Stimulated activated CD8-positive, alpha-beta memory T cell treated with anti-CD3 and anti-CD28 coated beads, Interleukin-4, amount 100 ng/mL, for 1 hour (primary cell): ENCODE measurements around the gene HK1.

ENCODE experiments used
- DNase-seq, 2 donors: peaks; one replicate each; pipeline ENCODE4 v3.0.0-alpha.2; 2020; ENCODE audit warnings: low read depth in 2 of 2, low spot score in 1 of 2

The HK1 gene

DNA sequence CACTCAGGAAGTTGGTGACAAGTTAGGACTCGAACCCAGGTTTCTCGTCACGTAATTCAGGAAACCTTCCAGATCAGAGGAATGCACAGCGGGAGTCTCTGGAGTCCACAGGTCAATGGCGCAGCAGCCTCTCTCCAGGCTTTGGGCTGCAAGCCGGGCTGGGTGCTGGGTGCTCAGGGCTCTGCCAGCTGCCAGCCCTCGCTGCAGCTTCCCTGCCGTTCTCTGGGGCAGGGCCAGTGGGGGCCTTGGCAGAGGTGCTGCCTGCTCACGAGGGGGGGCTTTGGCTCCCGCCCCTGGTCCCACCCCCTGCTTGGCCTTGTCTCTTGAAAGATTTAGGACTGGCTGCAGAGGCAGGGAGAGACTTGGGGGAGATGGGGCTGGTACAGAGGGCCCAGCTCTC, 138.4 kb downstream of the HK1 start, which contains the start of gene TACR2:
TACR2 (minus strand) TSS at position 224 of the 400 bp plus-strand sequence. CDS start 595 bp downstream, outside the sequence.
- no peak for DNase-seq

DNA sequence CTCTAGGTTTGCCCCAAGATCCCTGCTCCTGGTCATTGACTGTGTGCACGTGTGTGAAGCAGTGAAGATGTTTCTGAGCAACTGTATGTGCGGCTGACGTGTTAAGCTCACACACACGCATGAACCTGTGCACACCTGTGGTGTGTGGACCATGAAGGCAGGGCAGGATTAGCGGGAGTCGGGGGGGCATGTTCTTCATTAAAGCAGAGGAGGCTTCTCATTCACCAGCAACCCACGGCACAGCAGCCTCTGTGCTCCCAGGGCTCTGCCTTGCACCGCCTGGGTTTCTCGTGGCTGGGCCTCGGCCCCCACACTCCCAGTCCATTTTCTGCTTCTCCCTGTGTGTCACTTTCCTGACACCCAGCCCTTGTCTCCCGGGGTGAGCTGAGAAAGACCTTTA, 139.2 kb downstream of the HK1 start:
- DNase-seq = no peak

DNA sequence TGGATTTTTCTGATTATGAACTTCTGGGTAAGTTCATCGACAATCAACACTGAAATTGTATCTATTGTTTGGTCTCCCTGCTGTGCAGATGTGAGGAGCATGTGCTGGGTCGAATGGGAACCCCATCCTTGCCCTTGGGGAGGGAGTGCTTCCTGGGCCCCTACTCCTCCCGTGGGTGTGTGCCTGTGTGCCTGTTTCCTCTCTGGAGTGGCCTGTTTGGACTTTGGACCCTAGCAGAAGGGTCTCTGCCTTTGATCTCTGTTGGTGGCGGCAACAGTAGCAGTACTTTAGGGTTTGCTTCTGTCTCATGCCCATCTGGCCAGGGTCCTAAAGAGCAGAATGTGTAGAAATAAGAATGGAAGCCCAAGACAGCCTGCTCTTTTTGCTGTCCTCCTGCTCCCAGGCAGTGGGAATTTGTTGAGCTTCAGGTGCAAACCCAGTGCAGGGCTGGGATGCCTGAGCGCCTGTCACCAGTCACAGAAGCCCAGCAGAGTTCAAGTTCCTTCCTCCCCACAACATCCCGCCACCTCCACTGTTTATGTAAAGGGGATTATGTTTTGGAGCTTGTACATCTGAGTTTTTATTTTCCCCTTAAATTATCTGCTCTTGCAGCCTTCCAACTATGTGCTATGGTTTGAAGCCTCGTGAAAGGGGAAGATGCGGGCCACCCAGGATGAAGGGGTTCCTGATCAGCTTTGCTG, 139.9 kb downstream of the HK1 start:
- DNase-seq = no peak

DNA sequence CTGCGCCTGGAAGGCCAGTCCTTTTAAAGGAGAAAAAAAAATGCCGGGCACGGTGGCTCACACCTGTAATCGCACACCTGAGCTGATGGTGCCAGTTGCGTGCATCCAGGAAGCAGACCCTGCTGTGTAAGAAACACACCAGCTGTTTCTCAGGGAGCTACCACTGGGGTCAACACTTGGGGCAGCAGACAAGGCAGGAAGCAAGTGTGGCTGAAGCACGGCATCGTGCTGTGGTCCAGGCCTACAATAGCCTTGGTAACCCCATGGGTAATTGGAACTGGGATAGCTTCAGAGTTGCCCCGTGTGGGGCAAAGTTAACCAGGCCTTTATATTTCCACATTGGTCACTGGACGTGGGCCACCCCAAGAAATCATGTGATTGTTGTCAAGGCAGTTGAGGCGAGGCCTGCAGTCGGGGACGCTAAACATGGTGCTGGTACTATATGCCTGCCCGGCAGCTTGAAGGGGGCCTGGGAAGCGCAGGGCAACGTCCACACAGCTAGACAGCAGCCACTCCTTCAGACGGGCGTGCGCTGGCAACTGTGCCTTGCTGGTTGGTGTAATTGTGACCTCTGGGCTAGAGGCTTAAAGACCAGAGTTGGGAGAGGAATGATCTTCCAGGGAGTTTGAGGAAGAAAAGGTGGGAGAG, 140.9 kb downstream of the HK1 start:
- DNase-seq = no peak

DNA sequence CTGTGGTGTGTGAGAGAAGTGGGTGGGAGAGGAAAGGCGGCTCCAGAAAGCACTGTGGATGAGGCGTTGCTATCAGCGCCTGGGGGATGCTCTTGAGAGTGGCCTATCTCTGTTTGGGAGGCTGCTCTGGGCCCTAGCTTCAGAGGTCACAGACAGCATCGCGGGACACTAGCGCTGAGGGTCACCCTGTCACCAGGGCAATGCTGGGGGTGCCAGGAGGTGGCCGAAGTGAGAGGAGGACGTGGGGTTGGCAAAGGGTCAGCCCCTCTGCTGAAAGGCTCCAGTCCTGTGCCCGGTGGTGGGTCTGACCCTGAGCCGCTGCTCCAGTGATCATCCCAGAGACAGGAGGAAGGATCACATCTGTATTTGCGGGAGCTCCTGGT, 141.4 kb downstream of the HK1 start:
- no peak for DNase-seq

DNA sequence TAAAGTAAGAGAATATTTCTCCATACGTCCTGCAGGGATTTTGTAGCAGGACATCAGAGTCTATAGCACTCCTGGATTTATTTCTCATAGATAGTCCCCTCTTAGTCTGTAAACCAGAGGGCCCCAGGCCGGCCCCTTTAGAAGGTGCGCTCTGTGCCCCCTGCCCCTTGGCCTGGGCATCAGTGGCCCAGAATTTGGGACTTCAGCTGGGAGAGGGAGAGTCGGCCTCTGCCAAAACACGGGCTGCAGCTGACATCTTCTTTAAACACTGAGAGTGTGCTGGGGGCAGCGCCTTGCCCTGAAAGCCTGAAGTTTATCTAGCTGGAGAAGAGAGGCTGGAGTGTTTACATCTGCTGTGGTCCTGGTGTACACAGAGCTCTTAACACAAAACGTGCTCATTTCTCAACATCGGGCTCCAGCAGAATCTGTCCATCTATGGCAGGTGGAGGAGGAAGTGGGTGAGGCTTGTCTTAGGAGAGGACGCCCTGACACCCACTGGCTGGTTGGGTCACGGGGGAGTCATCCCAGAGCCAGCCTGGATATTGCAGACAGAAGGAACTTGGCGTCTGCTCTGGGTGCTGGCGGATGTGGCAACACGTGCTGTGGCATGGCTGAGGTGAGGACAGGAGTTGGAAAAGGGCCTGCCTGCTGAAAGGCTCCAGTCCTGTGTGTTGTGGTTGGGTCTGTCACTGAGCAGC, 143.5 kb downstream of the HK1 start:
- no peak for DNase-seq

DNA sequence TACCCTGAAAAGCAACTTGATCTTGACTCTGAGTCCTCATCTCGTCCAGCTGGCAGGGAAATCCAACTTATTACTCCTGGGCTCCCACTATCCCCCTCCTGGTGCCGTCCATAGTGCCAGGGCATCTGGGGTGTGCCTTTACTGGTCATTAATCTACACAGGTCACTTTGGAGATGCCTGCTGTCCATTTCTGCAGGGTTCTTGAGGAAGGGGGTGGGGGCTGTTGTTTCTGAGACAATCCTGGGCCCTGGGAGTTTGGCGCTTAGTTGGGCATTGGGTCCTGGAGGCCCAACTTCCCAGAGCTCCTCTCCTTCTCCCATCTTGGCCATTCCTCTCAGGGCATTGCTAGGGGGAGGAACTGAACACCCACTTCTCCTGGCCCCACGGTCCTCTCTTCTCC, 144.4 kb downstream of the HK1 start:
- DNase-seq = no peak

DNA sequence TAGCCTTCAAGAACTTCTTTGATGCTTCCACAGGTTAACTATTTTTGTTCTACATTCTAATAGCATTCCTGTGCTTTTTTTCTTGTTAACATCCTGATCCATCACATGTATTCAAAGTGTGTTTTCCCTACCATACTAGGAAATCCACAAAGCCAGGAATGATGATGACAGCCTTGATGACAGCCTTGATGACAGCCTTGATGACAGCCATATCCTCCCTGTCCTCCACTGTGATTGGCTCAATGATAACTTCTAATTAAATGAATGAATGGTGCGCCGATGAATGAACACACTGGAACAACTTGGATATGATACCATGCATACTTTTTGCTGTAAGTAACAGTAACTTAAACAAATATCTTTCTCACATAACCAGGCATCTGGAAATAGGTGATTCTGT, 146.7 kb downstream of the HK1 start:
- DNase-seq = no peak

DNA sequence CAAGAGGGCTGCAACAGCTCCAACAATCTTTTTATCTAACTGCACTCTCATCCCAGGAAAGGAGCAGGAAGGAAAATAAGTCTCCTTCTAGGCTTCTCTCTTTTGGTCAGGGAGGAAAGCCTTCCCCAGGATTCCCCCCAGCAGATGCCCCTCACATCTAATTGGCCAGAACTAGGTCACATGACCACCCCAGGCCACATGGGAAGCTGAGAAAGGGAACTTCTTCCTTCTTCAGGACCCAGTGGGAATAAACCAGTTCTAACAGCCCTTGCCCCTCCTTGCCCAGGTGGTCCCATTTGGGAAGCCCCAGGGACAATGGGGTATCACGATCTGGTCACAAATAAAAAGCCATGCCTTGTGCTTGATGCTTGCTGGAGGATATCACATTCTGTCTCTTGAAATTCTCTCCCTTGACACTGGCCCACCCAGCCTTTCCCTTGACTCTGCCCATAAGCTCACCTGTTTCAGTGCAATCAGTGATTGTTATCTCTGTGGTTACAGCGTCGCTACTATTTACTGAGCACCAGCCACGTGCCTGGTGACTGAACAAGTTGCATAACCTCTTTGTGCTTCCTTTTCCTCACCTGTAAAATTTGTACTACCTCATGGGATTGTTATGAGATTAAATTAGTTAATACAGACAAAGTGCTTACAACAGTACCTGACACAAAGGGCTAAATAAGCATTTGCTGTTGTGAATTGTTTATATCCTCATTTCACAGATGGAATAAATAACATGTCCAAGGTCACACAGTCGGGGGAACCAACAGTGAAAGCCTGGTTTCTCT, 147.4 kb downstream of the HK1 start:
- DNase-seq = peak in 1 of 2 donors; percentile 12

DNA sequence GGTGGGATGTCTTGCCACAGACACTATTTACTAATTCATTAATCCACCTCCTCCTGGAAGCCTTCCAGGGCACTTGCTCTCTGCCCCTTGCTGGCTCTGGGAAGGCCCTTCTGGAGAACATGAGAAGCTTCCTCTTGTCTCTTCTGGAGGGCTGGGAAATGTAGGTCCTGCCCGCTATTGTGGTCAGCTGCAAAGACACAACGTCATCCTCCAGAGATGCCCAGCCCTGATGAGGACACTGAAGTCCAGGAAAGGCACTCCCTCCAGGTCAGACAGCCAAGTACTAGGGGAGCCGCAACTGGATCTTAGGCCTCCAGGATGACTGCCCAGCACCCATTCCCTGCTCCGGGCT, 148.1 kb downstream of the HK1 start:
- DNase-seq = no peak

DNA sequence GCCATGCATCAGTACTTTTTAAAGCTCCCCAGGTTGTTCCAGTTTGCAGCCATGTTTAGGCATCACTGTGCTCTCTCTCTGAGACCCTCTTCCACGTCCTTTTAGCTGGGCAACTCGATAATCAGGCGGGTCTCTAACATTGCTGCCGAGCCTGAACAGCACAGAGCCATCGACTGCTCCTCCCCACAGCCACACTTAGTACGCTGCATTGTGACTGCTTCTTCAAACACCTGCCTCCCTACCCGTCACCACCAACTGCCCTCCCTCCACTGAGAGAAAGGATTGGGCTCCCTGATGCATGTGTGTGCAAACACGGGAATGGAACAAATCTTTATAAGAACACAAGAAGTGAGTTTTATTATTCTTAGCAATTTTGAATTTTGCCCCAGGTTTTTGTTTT, 149.9 kb downstream of the HK1 start:
- no peak for DNase-seq

DNA sequence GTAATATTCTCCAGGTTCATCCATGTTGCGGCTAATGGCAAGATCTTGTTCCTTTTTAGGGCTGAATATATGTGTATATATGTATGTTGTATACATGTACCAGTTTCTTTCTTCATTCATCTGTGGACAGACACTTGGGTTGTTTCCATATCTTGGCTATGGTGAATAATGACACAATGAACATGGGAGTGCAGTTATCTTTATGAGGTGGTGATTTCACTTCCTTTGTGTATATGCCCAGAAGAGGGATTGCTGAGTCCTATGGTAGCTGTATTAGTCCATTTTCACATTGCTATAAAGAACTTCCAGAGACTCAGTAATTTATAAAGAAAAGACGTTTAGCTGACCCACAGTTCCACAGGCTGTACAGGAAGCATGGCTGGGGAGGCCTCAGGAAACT, 155.9 kb downstream of the HK1 start:
- DNase-seq = no peak

DNA sequence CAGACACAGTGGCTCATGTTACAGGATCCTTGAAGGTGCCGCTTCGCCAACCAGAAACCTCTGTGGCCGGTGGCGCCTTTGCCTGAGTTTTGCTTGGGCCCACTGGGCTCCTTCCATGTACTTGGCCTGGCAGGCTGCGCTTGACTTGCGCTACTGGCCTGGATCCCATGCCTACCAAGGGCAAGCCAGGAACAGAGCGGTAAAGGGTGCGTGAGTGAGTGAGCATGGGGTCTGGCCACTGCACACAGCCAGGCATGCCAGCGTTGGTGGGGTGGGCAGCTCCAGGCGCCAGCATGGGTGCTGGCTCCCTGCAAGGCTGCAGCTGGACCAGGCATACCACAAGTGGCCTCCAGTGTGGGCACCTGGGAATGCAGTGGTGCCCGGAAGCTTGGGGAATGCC, 156.6 kb downstream of the HK1 start:
- no peak for DNase-seq

DNA sequence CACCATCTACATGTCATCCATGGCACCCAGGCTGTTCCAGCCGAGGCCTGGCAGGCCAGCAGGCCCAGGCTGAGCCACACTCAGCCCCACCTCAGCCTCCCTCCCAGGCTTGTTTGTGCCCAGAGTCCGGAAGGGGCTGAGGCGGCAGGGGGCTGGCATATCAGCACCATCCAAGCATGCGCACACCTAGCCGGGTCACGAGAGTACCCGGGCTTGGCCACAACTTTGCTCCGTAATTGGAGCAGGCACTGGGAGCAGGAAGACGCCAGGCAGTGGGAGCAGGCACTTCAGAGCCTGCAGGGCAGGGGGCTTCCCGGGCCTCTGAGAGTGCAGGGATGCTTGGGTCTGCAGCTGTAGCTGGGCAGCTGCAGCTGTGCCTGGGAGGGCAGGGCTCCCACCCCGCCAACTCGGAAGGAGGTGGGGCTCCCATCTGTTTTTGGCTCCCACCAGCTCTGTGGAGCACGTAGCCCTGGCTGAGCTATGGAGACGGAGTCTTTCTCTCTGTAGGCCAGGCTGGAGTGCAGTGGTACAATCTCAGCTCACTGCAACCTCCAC, 157.7 kb downstream of the HK1 start:
- DNase-seq = no peak

DNA sequence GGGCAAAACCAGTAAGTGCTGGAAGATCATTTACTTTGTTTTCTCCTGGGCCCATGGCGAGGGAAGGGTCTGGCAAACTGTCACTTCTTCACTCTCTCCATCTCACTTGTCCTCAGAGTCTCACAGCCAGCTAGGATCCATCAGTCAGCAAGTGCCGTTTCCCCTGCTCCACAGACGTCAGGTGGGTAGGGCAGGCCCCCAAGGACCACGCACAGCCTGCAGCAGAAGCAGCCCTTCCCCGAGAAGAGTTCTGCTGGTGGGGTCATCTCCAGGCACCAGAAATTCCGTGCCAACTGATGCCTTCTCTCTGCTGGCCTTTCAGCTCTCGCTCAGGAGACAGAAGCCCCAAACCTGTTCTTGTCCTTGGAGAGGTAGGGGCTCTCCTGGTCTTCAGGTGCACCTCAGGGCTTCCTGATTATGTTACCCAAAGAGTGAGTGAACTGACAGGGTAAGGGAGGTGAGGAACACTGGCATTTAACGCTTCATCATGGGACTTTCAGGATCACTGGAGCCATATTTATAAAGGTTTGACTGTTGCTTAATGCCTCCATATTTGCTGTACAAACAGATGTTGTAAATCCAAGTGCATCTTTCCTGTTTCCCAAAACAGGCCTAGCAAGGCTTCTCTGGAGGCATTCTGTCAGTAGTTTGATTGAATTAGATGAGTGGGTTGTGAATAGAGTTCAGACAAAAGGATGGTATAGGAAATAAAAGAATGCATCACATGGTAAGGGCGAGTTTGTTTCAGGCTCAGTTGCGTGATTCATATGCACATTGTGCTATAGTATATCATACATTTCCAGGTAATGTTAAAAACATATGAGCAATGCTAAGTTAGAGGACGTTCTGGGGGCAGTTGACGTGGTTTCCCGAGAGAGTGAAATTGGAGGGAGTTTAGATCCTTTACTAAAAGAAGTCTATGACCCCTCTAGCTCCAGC, 159.3 kb downstream of the HK1 start:
- DNase-seq = no peak

DNA sequence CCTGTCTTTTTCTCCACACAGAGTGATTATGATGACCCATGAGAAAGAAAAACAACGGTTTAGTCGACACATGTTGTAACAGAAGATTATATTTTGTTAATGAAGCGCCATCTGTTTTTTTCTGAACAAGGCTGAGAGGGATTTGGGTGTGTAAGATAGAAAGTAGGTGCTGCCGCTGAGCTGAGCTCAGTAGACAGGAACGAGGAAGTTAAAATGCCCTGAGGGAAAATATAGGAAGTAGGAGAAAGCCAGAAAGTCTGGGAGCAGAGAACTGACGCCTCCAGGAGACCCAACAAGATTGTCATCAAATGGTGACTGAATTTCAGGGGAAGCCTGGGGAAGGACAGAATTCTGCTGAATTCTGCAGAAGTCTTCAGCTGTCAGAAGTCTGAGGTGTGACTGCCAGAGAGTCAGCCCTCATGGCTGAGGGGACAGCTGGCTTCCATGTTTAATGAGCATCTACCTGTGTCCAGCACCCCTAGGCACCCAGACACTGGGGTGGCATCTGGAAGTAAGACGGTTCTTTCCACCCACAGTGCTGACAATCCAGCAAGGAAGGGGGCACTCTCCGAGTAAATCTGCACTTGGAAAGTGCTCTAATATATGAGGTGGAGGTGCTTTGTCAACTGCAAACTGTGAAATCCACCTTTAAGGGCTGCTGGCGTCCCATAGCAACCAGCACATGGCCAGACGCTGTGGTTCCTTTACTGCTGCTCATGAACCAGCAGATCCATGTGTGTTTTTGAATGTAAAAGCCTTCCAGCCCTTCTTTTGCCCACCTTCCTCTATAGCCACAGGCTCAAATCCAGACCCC, 160.4 kb downstream of the HK1 start:
- DNase-seq = no peak

DNA sequence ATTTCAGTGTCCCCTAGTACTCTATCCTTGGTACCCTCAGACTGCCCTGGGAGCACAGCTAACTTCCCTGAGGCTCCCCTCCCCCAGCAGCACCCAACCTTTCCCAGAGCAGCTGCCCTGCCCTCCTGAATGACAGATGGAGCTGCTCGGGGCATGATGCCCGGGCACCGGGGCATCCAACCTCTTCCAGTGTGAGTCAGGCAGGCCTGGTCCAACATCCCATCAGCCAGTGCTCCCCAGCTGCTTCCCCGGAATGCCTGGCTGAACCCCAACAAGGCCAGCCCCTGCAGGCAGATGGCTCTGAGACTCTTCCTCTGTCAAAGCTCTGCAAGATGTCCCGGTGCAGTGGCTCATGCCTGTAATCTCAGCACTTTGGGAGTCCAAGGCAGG, 161.0 kb downstream of the HK1 start:
- DNase-seq = no peak

DNA sequence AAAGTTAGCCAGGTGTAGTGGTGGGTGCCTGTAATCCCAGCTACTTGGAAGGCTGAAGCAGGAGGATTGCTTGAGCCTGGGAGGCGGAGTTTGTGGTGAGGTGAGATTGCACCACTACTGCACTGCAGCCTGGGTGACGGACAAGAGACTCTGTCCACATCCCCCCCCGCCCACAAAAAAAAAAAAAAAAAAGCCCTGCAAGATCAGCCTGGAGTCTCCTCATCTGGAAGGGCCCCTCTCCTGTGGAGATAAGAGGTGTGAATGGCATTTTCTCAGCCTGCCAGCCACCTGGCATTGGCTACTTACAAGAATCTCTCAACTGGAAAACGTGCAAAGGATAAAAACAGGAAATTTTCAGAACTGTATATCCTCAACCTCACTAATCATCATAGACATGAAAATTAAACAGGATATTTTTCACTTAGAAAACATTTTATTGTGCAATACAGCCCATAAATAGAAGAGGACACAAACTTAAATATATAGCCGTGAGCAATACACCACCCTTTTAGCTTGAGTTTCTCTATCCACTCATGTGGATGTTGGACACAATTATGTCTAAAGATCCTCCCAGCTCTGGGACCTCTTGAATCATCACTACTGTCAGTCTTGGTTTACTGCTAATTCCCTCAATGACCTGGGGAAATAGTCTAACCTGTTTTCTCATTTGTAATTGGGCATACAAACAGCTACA, 161.7 kb downstream of the HK1 start:
- DNase-seq = no peak

DNA sequence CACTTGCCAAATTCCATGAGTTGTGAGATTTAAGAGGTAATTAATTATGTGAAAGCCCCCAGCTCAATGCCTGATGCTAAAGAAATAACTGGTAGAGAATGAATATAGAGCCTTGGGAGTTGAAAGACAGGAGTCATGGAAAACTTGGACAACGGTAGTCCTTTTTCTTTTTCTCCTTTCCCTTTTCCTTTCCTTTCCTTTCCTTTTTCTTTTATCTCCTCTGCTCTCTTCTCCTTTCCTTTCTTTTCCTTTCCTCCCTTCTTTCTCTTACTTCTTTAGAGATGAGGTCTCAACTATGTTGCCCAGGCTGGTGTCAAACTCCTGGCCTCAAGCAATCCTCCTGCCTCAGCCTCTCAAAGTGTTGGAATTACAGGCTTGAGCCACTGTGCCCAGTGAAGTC, 165.1 kb downstream of the HK1 start:
- DNase-seq = no peak
